Stimulated activated naive CD8-positive, alpha-beta T cell treated with anti-CD3 and anti-CD28 coated beads, Interleukin-15, amount 100 ng/mL, for 72 hours (primary cell): Measurements from ENCODE around the gene LRRK2.

Experiments
- ATAC-seq: fragments of 150-1000 bp; cut with Tn5 transposase; 2 replicates; pipeline ENCODE4 v1.10.0; 2021; ENCODE audit warnings: mild to moderate bottlenecking, moderate library complexity
- DNase-seq, 2 donors: peaks; one replicate each; pipeline ENCODE4 v3.0.0; 2021 to 2022
- H3K27ac Mint-ChIP-seq, 2 donors: one replicate each; pipeline ENCODE4 v1.8.0; 2022; ENCODE audit warnings: mild to moderate bottlenecking in 2 of 2, mixed read lengths in 2 of 2, moderate library complexity in 2 of 2
- H3K27me3 Mint-ChIP-seq: one replicate; pipeline ENCODE4 v1.8.0; 2022; ENCODE audit warnings: mixed read lengths
- H3K4me1 Mint-ChIP-seq: one replicate; pipeline ENCODE4 v1.8.0; 2022; ENCODE audit warnings: mild to moderate bottlenecking, mixed read lengths
- H3K4me3 Mint-ChIP-seq, 2 donors: one replicate each; pipeline ENCODE4 v1.8.0; 2022; ENCODE audit warnings: mild to moderate bottlenecking in 2 of 2, mixed read lengths in 2 of 2, moderate library complexity in 1 of 2
- H3K9me3 Mint-ChIP-seq, 2 donors: one replicate each; pipeline ENCODE4 v1.8.0; 2022; ENCODE audit warnings: mixed read lengths in 2 of 2

LRRK2 gene

DNA sequence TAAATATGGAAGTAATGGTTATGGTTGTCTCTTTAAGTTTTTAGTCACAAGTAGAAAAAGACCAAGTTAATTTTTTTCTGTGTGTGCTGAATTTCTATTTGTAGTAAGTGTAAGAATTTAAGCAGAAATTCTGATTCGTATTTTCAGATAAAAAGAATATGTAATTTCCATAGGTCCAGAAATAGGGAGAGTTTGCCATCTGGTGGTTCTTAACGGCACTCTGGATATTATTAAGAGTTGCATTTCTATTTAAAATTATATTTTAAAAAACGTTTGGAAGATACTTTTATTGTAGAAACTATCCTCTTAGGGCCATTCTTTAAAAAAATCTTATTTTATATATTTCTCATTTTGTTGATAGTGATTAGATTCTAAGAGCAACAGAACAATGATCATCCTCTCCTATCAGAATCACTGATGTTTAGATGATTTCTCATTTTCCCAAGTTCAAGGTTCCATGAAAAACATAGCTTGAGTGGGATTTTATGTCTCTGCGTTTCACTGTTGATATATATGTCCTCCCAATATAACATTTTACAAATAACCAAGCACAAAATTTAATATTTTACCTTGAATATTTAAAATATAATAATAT lies 88.3 kb downstream of the LRRK2 start:
- no peak for DNase-seq
- Mint-ChIP-seq H3K9me3 (no peaks in the 10 kb centered on the region), H3K27ac (no peak overlapping the region), H3K4me3 (no peak overlapping the region), H3K4me1 (no peaks in the 10 kb centered on the region), H3K27me3 (no peaks in the 10 kb centered on the region)
- no peak for ATAC-seq

DNA sequence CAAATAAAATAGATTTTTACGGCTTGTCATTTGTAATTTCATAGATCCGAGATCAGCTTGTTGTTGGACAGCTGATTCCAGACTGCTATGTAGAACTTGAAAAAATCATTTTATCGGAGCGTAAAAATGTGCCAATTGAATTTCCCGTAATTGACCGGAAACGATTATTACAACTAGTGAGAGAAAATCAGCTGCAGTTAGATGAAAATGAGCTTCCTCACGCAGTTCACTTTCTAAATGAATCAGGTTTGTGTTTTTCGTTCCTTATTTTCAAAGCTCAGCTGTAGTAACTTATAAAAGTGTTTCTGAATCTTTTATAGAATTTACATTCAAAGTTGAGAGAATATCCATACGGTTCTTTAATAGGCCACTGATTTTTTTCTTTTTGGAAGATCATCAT lies 89.1 kb downstream of the LRRK2 start:
- Mint-ChIP-seq H3K4me3 (no peak overlapping the region), H3K27me3 (no peaks in the 10 kb centered on the region), H3K9me3 (no peaks in the 10 kb centered on the region), H3K27ac (no peak overlapping the region), H3K4me1 (no peaks in the 10 kb centered on the region)
- DNase-seq (no peak), ATAC-seq (no peak)

DNA sequence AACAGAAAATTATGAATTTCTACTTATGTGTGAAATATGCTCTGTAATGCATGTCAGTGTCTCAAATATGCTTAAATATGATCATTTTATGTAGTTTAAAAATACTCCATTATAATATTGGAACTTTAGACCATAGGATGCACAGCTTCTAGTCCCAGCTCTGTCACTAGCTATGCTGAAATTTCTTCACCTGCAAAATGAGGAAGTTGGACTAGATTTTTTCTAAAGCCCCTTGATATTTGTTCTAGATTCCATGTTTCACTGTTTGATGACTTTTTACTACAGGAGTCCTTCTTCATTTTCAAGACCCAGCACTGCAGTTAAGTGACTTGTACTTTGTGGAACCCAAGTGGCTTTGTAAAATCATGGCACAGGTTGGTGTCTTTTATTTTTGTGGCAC lies 90.1 kb downstream of the LRRK2 start:
- H3K27me3 Mint-ChIP-seq = no peaks in the 10 kb centered on the region
- ATAC-seq (no peak), DNase-seq (no peak)
- no peak overlapping the region for H3K27ac Mint-ChIP-seq
- no peak overlapping the region for H3K4me3 Mint-ChIP-seq
- H3K4me1 Mint-ChIP-seq = no peaks in the 10 kb centered on the region
- H3K9me3 Mint-ChIP-seq = no peaks in the 10 kb centered on the region

DNA sequence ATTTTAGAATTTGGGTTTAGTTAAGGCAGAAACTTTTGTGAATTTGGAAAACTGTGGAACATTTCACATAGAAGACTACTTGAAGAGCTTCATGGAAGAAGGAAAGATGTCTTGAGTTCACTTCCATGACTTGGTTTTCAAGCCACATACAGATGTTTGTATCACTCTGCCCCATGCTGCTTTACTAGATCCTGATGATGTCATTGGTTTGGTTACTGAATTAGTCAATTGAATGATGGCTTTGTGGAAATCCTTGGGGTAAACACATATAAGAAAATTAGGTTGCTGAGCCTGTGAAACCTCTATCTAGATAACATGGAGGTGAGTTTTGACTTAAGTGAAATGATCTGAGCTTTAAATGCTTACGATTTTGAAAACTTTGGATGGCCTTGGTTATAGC lies 90.6 kb downstream of the LRRK2 start:
- ATAC-seq = no peak
- no peaks in the 10 kb centered on the region for H3K27me3 Mint-ChIP-seq
- no peaks in the 10 kb centered on the region for H3K4me1 Mint-ChIP-seq
- no peak overlapping the region for H3K27ac Mint-ChIP-seq
- H3K4me3 Mint-ChIP-seq = no peak overlapping the region
- no peak for DNase-seq
- H3K9me3 Mint-ChIP-seq = no peaks in the 10 kb centered on the region

DNA sequence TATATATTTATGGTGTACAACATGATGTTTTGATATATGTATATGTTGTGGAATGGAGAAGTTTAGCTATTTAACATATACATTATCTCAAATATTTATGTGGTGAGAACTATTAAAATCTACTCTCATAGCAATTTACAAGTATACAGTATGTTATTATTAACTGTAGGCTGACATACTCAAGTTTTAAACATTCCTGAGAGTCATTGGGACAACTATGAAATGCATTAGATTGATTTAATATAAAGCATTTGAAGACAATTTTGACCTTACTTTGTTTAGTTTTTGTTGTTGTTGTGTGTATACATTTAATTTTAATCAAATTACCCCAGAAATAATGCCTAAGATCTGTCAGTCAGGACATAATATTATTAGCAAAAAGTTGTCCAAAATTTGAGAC lies 99.5 kb downstream of the LRRK2 start:
- H3K27ac Mint-ChIP-seq = no peak overlapping the region

DNA sequence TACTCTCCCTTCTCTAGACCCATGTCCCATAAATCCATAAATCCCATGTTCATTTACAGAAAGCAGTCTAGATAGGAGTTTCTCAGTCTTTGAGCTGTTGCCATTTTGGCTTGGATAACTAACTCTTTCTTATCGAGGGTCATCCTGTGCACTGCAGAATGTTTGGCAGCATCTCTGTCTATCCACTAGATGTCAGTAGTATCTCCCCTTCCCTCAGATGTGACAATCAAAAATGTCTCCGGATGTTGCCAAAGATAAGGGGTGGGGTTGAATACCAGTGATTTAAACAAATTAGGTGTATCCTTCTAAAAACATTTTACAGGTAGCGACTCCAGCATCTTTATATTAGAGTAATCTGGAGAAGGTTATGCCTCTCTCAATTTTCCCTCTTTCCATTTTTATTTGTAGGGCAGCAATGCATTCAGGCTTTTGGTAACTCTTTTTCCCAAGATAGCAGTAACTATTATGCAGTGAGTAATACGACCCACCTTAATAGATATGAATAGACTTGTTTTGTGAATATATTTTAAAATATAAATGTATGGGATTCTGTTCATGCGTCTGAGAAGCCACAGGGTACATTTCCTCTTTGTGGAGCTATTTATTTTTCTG lies 100.7 kb downstream of the LRRK2 start:
- H3K4me3 Mint-ChIP-seq = no peak overlapping the region
- no peaks in the 10 kb centered on the region for H3K9me3 Mint-ChIP-seq
- H3K4me1 Mint-ChIP-seq = no peaks in the 10 kb centered on the region
- DNase-seq (no peak), ATAC-seq (no peak)
- no peaks in the 10 kb centered on the region for H3K27me3 Mint-ChIP-seq
- H3K27ac Mint-ChIP-seq = no peak overlapping the region

More for the DNA sequence above, 99.5 kb downstream of the LRRK2 start:
- H3K27me3 Mint-ChIP-seq = no peaks in the 10 kb centered on the region
- DNase-seq (no peak), ATAC-seq (no peak)
- no peaks in the 10 kb centered on the region for H3K9me3 Mint-ChIP-seq
- H3K4me1 Mint-ChIP-seq = no peaks in the 10 kb centered on the region
- H3K4me3 Mint-ChIP-seq = no peak overlapping the region

DNA sequence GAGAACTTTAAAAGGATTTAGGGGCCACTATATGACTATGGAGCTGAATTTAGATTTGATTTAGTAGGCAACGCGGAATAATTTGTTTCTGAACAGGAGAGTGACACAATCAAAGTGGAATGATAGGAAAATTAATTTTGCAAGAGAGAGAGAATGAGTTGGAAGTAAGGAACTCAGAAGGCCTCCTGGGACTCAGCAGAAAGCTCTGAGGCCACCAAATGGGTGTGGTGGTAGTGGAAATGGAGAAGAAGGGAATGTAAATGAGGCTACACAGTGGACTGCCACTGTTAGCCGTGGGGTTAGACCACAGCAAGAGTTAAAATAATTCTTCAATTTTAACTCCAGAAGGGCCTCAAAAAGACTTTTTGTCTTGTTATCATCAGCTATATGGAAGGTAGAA lies 102.7 kb downstream of the LRRK2 start:
- DNase-seq (no peak), ATAC-seq (no peak)
- H3K9me3 Mint-ChIP-seq = peaks cover 6 to 7% of the 10 kb centered on the region in 2 donors
- no peaks in the 10 kb centered on the region for H3K27me3 Mint-ChIP-seq
- H3K4me1 Mint-ChIP-seq = no peaks in the 10 kb centered on the region
- H3K27ac Mint-ChIP-seq = no peak overlapping the region
- no peak overlapping the region for H3K4me3 Mint-ChIP-seq

DNA sequence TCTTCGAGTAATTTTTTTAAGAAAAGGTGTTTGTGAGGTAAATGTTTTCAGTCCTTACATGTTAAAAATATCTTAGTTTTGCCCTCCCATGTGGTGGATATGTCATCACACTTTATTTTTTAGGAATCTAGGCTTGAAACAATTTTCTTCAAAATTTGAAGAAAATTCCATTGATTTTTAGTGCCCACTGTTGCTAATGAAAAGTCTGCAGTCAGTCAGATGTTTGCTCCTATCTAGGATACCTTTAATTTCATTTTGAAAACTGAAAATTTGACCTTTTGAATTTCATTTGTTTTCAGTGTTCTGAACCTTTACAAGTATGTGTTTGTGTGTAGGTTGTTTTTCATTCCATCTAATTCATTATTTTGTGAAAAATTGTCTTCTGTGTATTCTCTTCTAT lies 105.4 kb downstream of the LRRK2 start:
- ATAC-seq (no peak), DNase-seq (no peak)
- Mint-ChIP-seq H3K27ac (no peak overlapping the region), H3K27me3 (no peaks in the 10 kb centered on the region), H3K9me3 (peaks cover 7 to 9% of the 10 kb centered on the region in 2 donors), H3K4me1 (no peaks in the 10 kb centered on the region), H3K4me3 (no peak overlapping the region)

DNA sequence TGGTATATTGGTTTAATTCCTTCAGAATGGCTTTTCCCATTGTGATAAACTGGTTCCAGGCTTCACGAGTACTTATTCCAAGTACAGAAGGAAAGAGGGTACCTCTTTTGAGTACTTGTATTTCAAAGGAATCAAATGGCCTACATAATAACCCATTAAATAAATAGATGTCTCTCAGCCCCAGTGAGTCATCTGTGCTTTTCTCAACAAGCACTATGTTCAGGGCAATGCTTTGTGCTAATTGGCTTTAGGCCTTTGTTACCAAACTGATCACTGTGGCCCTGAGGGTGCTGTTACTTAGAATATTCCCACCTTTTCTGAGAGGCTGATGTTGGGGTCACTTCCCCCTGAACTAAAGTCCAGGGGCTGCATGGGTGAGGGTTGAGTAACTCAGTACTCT lies 107.1 kb downstream of the LRRK2 start:
- Mint-ChIP-seq H3K27me3 (no peaks in the 10 kb centered on the region), H3K9me3 (peaks cover 7 to 9% of the 10 kb centered on the region in 2 donors), H3K4me3 (no peak overlapping the region), H3K4me1 (no peaks in the 10 kb centered on the region), H3K27ac (no peak overlapping the region)
- DNase-seq (no peak), ATAC-seq (no peak)

DNA sequence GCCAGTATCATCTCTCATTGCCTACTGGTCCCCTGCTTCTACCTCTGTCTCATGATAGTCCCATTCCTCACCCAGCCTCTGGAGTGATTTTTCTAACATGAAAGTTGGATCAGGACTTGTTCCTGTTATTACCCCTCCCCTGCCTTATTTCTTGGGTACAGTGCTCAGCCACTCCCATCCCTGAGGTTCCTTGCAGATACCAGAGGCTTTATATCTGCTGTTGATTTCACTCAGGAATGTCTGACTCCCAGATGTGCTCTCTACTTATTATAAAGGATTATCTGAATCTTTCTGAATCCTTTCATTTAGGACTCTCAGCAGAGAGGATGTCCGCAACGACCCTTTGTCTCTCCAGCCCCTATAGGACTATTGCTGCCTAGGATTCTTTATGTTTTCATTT lies 111.2 kb downstream of the LRRK2 start:
- DNase-seq = no peak
- Mint-ChIP-seq H3K27me3 (no peaks in the 10 kb centered on the region), H3K4me1 (no peaks in the 10 kb centered on the region), H3K9me3 (peaks cover 3 to 5% of the 10 kb centered on the region in 2 donors), H3K4me3 (no peak overlapping the region), H3K27ac (no peak overlapping the region)
- no peak for ATAC-seq

DNA sequence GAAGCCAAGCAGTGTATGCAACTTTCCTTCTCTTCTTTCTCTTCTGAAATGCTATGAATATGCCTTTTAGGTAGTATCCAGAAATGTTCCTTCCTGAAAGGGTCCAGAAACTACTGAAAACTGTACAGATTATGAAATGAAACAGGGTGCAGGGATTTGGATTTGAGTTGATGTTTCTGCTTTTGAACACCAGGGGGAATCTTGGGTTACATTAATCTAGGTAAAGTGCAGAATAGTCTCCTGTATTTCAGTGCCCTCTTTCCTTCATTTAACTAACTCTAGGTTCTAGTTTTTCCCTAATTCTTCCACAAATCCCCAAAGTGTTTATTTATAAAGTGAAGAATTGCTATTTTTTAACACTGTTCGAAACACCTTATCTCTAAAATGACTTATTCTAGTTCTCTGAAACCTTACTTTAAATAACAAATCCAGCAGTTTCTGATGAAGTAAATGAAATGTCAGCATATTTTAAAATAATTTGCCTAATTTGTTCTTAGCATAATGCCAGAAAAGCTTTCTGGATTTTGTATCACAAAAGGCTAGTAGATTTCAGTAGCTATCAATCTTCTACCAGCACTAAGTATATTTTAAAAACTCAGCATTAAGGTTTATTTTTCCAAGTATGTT lies 111.9 kb downstream of the LRRK2 start:
- no peak overlapping the region for H3K4me3 Mint-ChIP-seq
- no peak overlapping the region for H3K27ac Mint-ChIP-seq
- DNase-seq (no peak), ATAC-seq (no peak)
- H3K9me3 Mint-ChIP-seq = peaks cover 0 to 4% of the 10 kb centered on the region in 2 donors
- H3K4me1 Mint-ChIP-seq = no peaks in the 10 kb centered on the region
- no peaks in the 10 kb centered on the region for H3K27me3 Mint-ChIP-seq

DNA sequence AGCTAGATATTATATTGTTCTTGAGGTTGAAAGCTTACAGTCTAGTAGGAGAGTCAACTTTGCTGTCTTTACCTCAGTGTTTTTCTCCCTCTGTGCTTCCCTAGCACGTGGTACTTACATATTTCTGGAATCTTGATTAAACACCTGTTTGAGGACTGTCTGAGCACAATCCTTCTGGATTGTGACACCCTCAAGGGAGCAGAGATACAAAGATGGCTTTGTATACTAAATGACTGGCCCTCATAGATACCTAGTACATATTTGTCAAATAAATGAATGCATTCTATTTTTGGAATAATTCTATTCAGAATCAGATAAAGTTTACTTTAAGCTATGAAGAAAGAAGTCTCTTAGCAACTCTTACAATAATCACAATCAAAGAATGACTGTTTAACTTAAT lies 113.3 kb downstream of the LRRK2 start:
- peaks cover 0 to 4% of the 10 kb centered on the region in 2 donors for H3K9me3 Mint-ChIP-seq
- H3K4me1 Mint-ChIP-seq = no peaks in the 10 kb centered on the region
- H3K27ac Mint-ChIP-seq = no peak overlapping the region
- DNase-seq = no peak
- ATAC-seq = no peak
- no peaks in the 10 kb centered on the region for H3K27me3 Mint-ChIP-seq
- no peak overlapping the region for H3K4me3 Mint-ChIP-seq

DNA sequence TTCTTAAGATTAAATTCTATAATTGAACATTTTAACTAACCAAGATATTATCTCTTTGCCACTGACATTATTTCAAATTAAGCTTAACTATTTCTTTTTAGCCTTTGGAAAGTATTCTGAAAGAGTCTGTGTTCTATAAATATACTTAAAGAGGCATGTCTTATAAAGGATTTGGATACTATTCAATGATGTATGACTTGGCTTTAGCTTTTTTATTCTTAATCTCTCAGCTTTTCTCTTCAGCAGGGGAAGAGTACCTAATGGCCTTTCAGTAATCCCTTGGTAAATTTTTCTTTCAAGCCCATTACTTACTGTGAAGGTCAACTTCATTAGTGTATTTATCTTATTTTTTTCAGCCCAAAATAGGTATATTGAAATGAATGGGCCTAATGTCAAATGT lies 113.8 kb downstream of the LRRK2 start:
- H3K27me3 Mint-ChIP-seq = no peaks in the 10 kb centered on the region
- ATAC-seq (no peak), DNase-seq (no peak)
- H3K4me3 Mint-ChIP-seq = no peak overlapping the region
- H3K4me1 Mint-ChIP-seq = no peaks in the 10 kb centered on the region
- H3K9me3 Mint-ChIP-seq = peaks cover 0 to 2% of the 10 kb centered on the region in 2 donors
- H3K27ac Mint-ChIP-seq = no peak overlapping the region

DNA sequence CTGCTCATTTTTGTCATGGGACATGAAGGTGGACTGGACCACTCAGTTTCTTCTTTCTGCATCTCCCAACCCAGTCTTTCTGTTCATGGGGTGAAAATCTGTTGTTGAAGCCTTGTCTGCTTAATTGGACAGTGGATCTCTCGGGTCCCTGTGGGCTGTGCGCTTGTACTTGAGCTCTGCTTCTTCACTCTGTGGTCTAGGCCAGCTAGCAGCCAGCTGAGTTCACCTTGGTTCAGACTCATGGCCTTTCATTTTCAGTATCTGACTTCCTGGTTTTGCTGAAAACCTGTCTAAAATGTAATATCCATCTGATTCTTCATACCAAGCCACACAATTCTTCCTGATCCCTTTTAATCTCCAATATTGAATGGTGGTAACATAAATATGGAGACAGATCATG lies 117.2 kb downstream of the LRRK2 start:
- Mint-ChIP-seq H3K4me1 (no peaks in the 10 kb centered on the region), H3K4me3 (no peak overlapping the region), H3K27me3 (no peaks in the 10 kb centered on the region), H3K27ac (no peak overlapping the region), H3K9me3 (no peaks in the 10 kb centered on the region)
- no peak for DNase-seq
- ATAC-seq = no peak

DNA sequence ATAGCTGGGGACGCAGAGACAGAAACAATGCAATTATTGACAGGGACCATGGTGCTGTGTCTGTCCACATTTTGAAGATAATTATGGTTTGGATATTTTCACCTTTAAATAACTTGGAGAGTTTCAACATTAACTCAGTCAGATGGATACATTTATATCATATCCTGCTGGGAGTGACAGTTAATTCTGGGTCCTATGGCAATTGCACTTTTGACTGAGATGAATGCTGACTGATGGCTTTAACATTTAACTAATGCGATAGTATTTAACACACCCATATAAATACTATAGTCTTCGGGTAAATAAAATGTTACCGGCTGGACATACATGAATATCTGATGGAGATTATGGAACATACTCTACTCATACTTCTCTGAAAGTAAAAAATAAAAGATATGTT lies 118.3 kb downstream of the LRRK2 start:
- Mint-ChIP-seq H3K4me1 (no peaks in the 10 kb centered on the region), H3K9me3 (no peaks in the 10 kb centered on the region), H3K4me3 (no peak overlapping the region), H3K27me3 (no peaks in the 10 kb centered on the region), H3K27ac (no peak overlapping the region)
- no peak for DNase-seq
- no peak for ATAC-seq

DNA sequence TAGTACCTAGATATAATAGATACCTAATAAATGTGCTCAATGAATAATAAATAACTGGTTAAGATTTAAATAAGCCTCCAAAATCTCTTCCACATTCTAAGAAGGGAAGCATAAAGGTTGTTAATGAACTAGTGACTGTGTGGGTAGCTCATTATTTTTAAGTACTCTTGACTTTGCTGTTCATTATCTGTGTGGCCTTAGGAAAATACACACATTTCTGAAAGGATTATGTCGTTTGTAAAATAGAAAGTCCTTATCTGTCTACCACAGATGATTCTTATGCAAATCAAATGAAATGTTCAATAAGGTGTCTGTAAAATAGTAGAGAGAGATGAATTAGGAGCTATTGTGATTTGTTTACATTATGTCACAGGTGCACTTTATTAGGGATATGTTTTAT lies 119.5 kb downstream of the LRRK2 start:
- no peak overlapping the region for H3K4me3 Mint-ChIP-seq
- DNase-seq = no peak
- no peak overlapping the region for H3K27ac Mint-ChIP-seq
- ATAC-seq = no peak
- no peaks in the 10 kb centered on the region for H3K4me1 Mint-ChIP-seq
- no peaks in the 10 kb centered on the region for H3K27me3 Mint-ChIP-seq
- no peaks in the 10 kb centered on the region for H3K9me3 Mint-ChIP-seq

DNA sequence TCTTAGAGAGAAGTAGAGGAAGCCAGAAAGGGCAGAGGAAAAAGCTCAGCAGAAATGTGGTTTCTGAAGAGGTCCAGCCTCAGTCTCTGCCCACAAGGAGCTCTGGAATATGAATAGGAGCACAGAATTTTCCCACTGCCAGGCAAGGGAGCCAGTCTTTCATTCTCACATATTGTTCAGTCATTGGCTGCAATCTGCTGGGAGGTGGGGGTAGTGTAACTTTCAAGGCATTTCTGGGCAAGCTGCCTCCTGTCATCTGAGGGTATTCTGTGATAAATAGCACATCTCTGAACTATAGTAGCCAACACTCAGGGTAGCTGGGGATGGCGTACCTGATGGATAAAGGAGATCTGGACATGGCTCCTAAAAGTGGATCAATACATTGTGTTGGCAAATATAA lies 127.2 kb downstream of the LRRK2 start:
- ATAC-seq = no peak
- DNase-seq = no peak
- no peaks in the 10 kb centered on the region for H3K27me3 Mint-ChIP-seq
- H3K4me1 Mint-ChIP-seq = no peaks in the 10 kb centered on the region
- no peak overlapping the region for H3K4me3 Mint-ChIP-seq
- H3K27ac Mint-ChIP-seq = no peak overlapping the region
- H3K9me3 Mint-ChIP-seq = peaks cover 0 to 4% of the 10 kb centered on the region in 2 donors
